WI38 (cell line): ENCODE measurements around the gene MCTP2.

Experiments used
- H3K4me3 ChIP-seq: 2 replicates; pipeline ENCODE4 v1.5.1; 2011; ENCODE audit warnings: low read depth, mild to moderate bottlenecking, control low read depth, low read length
- CTCF ChIP-seq: IDR thresholded peaks from 2 replicates; pipeline ENCODE4 v1.5.1; 2012; ENCODE audit warnings: low read depth, mild to moderate bottlenecking, control low read depth, low read length

Gene MCTP2

GRCh38 chr15:94230883-94231722 is at the start of gene MCTP2:
MCTP2 (plus strand) TSS chr15:94231561; CDS start chr15:94298266, 66,705 bp downstream.
- no peak for TF ChIP-seq CTCF
- H3K4me3 ChIP-seq: peak within 1 kb of the TSS; percentile 70

DNA sequence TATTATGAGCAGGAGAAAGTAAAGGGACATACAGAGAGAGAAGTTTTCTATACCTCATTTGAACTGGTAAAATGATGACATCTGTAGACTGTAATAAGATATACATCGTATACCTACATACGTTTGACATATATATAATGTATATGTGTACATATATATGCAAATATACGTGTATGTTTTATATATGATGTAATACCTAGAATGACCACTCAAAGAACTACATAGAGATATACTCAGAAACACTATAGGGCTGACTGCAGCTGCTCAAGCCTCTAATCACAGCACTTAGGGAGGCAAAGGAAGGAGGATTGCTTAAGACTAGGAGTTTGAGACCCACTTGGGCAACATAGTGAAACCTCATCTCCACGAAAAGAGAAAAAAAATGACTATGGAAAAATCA is 48.5 kb upstream of the MCTP2 start:
- TF ChIP-seq CTCF: no peak
- H3K4me3 ChIP-seq: no peak overlapping the region

GRCh38 chr15:94185547-94186236 is 45.7 kb upstream of the MCTP2 start:
- H3K4me3 ChIP-seq: no peak overlapping the region

DNA sequence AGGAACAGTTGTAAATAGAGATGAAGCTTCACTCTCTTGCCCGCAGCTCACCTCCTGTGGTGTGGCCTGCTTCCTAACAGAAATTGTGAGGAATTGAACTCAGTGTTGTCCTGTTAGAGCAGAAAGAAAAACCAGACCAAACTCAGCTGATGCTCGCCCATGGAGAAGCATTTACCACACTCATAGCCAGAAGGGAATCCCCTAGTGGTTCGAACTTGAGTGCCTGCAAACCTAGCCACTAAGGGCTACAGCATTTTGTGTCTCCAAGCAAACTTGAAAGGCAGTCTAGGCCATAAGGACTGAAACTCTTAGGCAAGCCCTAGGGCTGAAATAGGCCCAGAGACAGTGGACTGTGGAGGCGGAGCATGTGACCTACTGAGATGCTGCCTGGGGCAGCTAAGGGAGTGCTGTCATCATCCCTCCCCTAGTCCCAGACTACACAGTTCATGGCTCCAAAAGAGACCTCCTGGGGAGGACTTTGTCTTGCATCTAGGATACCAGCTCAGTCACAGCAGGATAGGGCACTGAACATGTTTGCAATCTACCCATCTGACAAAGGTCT is 44.5 kb upstream of the MCTP2 start:
- TF ChIP-seq CTCF: no peak
- H3K4me3 ChIP-seq: no peak overlapping the region

More at GRCh38 chr15:94185547-94186236, 45.7 kb upstream of the MCTP2 start:
- no peak for TF ChIP-seq CTCF

DNA sequence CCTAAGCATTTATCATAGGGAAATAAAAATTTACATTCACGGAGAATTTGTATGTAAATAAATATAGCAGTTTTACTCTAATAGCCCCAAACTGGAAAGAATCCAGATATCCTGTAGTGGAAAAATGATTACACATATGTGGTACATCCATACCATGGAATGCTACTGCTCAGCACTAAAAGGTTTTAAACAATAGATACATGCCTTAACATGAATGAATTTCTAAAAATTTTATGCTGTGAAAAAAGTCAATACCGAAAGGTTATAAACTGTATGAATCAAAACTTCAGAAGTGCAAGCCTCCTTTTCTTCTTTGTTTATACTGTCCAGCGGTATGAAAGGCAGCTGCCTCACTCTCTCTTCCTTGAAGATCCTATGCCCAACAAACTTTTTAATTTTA is 37.5 kb upstream of the MCTP2 start:
- TF ChIP-seq CTCF: no peak
- no peak overlapping the region for H3K4me3 ChIP-seq

GRCh38 chr15:94196531-94196930 is 34.8 kb upstream of the MCTP2 start:
- H3K4me3 ChIP-seq: no peak overlapping the region; the same call in 1 of the 2 replicates
- TF ChIP-seq CTCF: no peak

DNA sequence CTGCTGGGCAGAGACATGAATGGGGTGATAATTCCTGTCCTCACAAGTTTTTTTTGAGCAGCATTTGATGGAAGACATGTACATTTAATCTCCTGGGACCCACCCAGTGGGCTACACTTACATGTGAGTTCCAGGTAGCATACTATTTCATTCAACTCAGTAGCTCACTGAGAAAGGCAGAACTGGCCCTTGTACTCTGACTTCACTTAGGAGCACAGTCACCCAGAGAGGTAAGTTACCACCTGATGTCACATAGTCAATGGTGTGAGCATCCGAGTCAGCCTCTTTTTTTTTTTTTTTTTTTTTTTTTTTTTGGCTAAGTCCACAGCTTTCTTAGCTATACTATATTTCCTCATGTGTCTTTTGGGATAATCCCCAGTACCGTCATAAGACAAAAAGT is 32.7 kb upstream of the MCTP2 start:
- H3K4me3 ChIP-seq: no peak overlapping the region
- no peak for TF ChIP-seq CTCF
